D721Med (cell line): ENCODE results near the gene PDE11A.

ENCODE experiments used
- DNase-seq: peaks from one replicate; pipeline ENCODE4 v3.0.0; 2011; ENCODE audit warnings: low spot score; ENCODE audit not compliant: insufficient read length
- FAIRE-seq: peaks from 2 replicates; lab custom pipeline; 2011; peaks lifted over from hg19 to GRCh38; lab: Jason Lieb, UNC
- TF ChIP-seq, protein P1 (sequence below): IDR thresholded peaks from 2 replicates; pipeline ENCODE4 v1.5.1; 2012; ENCODE audit warnings: mild to moderate bottlenecking, control low read depth; ENCODE audit not compliant: insufficient read depth; ENCODE audit errors: missing control alignments

The PDE11A gene

DNA sequence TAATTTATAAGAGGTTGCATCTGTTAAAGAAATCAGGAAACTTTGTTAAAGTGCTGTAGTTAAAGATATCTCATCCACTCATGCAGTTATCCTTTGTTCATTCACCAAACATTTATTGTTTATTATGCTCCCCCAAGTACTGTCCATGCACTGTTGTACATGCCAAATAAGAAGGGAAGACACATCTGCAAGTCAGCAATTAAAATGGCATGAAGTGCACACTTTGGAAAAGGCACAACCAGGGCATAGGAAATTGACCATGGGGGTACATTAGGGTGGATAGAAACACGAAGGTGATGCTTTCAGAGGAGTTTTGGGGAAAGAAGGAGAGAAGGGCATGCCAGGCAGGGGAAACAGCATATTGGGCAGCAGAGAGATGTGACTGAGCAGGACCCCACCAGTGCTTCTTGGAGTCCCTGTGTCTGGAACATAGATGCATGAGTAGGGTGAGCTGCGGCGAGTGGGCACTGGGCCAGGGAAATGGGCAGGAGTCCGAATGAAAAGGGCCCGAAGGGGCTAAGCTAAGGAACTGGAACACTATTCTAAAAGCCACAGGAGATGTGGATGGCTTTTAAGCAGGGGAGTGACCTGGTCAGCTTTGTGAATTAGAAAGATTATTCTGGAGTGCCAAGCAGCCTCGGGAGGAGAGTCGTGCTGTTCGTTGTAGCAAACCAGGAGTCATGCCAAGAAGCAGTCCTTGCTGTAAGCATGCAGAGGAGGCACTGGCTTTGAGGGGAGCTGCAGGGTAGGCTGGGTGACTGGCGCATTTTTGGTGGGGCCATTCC lies 363.7 kb downstream of the PDE11A start:
- TF ChIP-seq, protein P1, sequence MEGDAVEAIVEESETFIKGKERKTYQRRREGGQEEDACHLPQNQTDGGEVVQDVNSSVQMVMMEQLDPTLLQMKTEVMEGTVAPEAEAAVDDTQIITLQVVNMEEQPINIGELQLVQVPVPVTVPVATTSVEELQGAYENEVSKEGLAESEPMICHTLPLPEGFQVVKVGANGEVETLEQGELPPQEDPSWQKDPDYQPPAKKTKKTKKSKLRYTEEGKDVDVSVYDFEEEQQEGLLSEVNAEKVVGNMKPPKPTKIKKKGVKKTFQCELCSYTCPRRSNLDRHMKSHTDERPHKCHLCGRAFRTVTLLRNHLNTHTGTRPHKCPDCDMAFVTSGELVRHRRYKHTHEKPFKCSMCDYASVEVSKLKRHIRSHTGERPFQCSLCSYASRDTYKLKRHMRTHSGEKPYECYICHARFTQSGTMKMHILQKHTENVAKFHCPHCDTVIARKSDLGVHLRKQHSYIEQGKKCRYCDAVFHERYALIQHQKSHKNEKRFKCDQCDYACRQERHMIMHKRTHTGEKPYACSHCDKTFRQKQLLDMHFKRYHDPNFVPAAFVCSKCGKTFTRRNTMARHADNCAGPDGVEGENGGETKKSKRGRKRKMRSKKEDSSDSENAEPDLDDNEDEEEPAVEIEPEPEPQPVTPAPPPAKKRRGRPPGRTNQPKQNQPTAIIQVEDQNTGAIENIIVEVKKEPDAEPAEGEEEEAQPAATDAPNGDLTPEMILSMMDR: no peak
- no peak for DNase-seq
- FAIRE-seq: no peak

DNA sequence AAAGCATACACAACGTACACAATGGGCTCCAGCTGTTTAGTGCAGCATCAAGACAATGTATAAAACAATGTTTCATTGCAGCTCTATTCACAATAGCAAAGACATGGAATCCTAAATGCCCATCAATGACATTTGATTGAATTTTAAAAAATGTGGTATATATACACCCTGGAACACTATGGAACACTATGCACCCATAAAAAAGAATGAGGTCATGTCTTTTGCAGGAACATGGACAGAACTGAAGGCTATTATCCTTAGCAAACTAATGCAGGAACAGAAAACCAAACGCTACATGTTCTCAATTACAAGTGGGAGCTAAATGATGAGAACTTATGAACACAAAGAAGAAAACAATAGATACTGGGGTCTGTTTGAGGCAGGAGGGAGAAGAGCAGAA lies 364.5 kb downstream of the PDE11A start:
- TF ChIP-seq, protein P1: no peak
- FAIRE-seq: no peak
- DNase-seq: no peak

DNA sequence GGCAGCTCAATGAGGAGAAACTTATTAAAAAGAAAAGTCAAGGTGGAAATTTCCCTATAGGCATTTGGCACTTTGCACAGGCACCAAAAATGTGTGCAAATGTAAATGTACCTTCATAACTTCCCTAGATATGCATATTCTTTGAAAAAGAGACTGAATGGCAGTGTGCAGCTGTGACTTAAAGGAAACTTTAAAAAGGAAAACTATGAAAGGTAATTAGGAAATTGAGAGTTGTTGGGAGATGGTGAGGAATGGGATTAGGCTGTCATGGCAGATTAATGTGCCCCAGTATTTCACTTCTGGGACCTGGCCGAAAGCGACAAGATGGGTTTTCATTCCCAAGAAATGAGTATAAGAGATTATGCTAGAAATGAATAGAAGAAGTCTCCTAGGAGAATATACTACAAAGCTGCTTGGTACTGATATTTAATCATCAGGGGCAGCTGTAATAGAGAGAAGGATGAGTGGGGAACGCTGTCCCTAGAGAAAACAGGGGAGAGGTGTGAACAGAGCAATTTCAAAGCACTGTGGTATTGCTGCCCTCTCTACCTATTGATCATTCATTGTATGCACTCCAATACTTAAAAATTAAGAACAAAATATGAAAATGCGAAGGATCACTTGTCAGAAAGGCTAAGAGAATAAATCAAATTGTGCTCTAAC lies 366.9 kb downstream of the PDE11A start:
- TF ChIP-seq, protein P1: no peak
- no peak for DNase-seq
- FAIRE-seq: no peak

DNA sequence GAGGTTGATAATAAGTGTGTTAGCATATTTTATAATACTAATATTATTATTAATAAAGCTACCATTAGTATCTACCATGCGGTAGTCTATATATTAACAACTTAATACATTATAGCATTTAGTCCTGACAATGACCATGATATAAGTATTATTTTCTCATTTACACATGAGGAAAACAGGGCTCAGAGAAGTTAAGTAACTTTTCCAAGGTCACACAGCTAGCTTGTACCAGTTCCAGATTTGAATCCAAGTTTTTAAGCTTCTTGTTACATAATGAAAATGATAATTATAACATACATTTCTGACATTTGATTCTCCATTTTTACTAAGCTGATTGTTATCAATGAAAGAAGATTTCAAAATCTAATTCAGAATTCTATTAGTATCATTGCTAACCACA lies 369.4 kb downstream of the PDE11A start:
- DNase-seq (no peak), FAIRE-seq (no peak)
- TF ChIP-seq, protein P1: no peak

DNA sequence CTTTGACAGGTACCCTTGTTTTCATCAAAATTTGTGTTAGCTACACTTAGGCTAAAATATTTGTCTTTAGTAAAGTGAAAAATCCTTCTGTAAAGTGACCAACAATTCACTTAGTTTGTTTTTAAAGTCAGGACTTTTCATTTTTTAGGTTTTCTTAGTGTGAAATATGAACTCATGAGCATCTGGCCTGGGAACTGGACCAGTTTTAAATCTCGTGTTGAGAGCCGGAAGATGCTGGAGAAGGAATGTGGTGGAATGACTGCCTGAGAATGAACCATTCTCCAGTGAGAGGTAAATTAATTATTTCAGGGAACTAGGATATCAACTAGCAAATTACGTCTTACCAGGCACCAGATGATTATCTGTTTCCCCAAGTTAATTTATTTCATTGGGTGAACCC lies 374.3 kb downstream of the PDE11A start:
- TF ChIP-seq, protein P1: no peak
- FAIRE-seq: no peak
- no peak for DNase-seq

DNA sequence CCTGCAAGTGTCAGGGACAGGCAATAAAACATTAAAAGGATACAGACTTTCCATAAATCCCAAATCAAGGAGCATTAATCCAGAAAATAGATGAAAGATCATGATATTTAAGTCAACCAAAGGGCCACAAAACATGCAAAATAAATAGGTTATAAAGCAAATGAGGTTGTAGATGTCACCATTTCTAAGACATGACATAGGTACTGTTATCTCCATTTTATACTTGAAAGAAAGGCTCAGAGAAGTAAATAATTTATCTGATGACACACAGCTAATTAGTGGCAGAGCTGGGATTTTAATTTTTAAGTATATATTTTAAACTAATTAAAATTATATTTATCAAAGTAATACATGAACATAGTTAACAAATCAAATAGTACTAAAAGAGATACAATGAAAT lies 378.2 kb downstream of the PDE11A start:
- DNase-seq: no peak
- TF ChIP-seq, protein P1: no peak
- no peak for FAIRE-seq
